Measurements from ENCODE around the gene WHRN.
A peak's percentile ranks its signal among the peaks of the same experiment; 100 is the strongest.

Gene WHRN

DNA sequence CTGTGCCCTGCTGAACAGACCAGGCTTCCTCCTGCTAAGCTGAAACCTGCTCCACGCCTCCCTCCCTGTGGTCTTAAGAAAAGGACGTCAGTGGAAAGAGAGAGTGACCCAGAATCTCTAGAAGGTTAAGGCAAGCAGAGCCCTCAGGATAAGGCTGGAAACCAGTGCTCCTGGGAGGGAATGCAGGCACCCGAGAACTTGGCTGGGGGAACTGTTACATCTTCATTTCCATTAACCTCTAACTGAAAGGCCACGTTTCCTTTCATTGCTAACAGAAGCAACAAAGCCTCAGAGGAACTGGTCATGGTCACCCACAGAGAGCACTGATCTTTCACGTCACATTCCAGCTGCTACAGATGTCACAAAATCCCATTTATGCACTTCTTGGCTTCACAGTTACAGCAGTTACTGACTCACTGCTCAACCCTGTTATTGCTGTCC lies 91.4 kb downstream of the WHRN start:
- no peak for DNase-seq

DNA sequence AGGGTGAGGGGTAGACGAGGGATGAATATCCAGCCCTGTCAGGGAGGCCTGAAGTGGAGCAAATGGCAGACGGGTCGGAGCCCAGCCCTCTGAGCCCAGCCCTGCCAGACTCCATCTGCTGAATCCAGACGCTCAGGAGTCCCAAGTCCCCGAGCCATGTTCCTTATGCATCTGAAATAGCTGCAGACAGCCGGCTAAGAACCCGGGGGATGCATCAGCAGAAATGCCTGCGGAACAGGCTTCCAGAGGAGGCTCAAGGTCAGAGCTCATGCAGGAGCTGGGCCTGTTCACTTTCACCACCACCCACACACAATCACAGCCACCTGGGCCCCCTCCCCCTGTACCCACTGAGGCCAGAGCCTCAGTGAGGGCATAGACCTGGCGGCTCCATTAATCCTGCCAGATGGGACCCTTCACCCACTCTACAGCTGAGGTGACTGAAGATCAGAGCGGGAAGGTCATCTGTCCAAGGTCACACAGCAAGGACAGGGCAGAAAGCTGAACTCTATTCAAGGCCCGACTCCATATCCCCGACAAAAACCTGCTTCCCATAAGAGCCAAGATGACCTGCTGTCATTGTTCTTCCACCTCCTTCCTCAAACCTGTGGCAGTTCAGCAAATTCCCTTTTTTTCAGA lies 93.1 kb downstream of the WHRN start:
- no peak for DNase-seq

DNA sequence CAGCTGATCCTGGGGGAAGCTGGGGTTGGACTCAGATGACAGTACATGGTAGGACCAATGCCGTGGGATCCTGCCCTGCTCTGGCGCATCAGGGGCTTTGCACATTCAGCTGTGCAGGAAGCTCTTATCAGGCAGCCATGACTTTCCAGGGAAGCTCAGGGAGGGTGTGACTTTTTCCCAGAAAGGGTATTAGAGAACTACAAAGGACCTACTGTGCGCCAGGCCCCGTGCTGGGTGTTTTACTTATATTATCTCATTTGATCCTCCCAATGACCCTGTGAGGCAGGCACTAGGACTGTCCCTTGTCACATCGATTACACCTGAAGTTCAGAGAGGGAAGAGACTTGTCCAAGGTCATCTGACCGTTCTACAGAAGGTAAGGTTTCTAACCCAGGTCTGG lies 93.8 kb downstream of the WHRN start:
- DNase-seq, result no peak

DNA sequence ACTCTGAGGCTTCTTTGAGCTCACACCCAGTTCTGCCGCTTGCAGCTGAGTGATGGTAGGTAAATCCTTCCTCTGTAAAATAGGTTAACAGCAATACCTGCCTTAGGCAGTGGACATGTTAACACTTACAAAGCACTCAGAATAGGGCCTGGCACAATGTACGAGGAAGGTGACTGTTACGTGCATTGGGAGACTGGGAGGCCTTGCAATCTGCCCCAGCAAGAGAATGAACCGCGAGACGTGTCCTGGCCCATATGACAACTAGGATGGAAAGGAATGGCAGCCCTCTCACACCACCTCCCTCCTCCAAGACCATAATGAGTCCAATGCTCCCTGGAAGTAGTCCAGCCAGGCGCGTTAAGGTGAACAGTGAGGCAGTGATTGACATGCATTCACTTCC lies 94.4 kb downstream of the WHRN start:
- no peak for DNase-seq

DNA sequence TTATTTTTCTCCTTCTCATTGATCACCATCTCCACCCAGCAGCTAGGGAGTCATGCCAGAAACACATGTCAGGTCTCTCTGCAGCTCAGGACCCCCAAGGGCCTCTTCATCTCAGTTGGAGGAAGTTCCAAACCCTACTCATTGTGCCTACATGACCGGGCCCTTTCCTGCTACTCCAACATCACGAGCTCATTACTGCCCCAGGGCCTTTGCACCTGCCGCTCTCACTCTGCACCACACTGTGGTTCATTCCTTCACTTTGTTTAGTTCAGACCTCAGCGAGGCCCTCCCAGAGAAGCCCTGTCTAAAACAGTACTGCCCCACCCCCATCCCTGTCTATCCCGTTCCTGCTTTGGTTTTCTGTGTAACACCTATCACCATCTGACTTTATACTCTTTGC lies 95.4 kb downstream of the WHRN start:
- no peak for DNase-seq

DNA sequence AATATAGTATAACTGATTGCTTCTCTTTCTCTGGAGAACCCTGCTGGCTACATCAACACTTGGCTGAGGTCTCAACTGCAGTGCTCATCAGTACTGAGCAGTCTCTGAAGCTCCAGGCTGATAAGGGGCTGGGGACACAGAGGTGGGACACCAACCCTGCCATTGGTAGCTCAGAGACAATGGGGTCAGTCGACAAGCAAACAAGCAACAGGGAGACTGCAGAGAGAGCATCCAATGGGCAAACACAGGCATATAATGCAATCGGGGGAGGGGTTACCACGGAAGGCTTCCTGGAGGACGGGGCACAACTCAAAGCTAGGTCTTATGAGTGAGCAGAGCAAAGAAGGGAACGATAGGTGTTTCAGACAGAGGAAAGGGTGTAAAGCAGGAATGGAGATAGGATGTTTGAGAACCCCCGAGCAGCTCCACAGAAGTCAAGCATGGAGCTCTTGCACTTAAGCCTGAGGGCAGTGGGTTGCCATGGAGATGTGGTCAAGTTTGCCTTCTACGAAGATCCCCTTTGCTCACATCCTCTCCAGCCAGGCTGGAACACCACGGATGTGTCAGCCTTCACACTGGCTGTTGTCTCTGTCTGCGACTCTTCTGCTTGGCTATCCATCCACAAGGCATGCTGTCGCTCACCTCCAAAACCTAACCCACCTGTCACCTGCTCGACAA lies 96.0 kb downstream of the WHRN start:
- peak; percentile 27 for DNase-seq

DNA sequence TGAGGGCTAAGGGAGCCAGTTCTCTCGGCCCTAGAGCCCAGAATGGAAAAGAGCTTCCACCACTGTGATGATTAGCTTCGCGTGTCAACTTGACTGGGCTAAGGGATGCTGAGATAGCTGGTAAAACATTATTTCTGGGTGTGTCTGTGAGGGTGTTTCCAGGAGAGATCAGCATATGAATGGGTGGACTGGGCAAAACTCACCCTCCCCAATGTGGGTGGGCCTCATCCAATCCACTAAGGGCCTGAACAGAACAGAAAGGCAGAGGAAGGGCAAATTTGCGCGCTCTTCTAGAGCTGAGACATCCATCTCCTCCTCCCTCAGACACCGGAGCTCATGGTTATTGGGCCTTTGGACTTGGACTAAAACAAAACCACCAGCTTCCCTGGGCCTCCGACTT lies 96.6 kb downstream of the WHRN start:
- no peak for DNase-seq

DNA sequence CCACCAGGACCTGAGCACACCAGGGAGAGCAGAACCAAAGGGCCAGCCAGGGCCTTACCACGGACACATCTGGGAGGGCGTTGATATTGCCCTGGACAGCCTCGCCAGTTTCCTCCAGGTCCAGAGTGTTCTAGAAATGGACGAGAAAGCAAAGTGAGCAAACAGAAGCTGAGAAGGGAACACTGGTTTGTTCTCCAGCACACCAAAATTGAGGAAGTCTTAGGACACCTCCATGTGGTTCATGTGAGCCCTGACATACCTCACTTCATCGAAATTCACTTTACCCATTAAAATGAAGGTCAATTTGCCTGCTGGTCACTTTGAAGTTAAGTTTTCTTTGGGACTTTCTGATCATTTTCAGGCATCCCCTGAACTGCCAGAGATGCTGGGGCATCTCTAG lies 97.4 kb downstream of the WHRN start:
- DNase-seq, result no peak

DNA sequence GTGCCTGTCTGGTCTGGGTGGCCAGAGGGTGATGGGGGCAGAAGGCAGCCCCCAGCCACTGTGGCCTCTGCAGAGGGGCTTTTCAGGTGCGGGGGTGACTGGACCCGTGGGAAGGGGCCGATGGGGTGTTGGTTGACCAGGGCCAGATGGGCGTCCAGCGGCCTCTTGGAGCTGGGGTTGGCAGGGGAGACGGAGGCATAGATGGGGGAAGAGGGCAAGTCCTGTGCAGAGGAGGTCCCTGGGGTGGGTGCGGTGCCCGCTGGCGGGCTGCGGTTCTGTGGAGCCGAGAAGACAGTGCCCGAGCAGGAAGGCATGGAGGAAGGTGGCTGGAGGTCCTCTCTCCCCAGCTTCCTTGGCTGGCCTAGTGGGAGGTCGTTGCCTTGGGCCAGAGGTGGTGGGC lies 98.8 kb downstream of the WHRN start:
- DNase-seq, result no peak

DNA sequence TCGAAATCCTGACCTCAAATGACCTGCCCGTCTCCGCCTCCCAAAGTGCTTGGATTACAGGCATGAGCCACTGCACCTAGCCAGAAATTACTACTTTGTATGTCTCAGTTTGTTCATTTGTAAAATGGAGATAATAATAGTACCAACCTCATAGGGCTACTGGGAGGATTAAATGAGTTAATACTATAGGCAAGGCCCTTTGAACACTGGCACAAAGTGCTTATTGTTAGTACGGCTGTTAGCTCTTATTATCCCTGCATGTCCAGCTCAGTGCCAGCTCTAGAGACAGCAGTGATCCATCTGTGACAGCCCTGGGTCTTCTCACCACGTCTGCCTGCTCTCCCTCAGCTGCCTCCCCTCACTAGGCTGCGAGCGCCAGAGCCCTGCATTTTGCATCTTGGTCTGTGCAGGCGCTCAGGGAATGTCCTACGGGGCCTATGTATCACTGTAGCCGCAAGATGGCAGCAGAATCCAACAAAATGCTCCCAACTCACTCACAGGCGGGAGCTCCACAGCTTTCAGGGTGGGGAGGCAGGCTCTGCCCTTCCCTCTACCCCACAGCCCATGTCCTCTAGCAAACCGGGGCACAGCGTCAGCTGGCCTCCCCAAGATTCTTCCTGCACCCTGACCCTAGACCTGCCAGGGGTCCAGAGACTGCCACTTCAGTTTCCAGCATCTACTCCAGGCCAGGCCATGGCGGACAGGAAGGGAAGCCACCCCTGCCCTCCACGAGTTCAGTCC lies 99.8 kb downstream of the WHRN start:
- peak; percentile 78 for DNase-seq

DNA sequence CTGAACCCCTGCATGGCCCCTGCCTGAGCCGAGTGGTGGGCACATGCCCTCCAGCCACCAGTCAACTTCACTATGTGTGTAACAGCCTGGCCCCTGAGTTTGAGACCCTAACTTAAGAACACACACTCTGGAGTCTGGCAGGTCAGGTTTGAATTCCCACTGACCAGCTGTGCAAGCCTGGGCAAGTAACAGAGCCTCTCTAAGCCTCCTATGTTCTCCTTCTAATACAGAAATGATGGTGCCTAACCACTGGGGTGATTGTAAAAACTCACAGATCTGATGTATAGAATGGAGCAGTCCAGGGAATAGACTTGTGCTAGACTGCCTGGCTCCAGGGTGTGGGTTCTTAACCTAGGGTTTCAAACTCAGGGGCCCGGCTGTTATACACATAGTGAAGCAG lies 100.7 kb downstream of the WHRN start:
- DNase-seq, result no peak

DNA sequence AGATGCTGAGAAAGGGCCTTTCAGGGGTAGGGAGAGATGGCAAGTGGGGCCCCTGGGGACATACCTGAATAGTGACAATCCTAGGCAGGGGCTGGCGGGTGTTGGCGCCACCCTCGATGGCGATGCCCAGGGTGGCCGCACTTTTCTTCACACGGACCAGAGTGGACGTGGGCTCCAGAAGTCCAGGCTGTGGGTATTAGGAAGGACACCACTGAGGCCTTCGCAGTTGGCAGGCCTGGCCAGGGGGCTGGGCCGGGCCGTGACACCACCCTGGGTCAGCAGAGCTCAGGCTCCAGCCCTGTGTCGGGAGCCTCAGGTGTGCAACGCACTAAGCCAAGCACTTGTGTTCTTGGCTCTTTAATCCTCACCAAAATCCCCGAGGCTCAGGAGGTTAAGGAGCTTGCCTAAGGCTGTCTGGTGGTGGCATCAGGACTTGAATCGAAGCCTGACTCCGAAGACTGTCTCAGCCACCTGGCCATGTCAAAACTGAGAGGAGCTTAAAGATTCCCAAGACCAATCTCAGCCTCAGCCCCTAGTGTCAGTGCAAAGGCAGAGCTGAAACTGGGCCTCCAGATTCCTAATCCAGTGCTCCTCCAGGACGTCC lies 102.0 kb downstream of the WHRN start:
- DNase-seq, result no peak

DNA sequence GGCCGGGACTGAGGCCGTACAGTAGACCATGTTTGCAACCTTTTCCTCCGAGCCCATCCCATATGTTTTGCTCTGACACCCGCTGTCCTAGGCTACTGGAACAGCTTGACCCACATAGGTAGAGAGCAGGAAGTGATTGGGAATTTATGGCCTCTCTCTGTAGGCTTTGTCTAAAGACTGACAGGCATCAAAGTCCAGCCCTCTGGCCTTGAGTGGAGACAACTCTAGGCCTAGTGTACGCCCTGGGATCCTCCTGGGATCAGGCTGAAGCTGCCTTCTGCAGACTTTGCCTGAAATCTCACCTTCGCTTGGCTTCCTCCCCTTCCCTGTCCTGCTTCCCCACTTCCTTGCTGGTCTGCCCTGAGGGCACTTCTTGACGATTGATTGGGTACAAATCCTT lies 103.9 kb downstream of the WHRN start:
- no peak for DNase-seq

DNA sequence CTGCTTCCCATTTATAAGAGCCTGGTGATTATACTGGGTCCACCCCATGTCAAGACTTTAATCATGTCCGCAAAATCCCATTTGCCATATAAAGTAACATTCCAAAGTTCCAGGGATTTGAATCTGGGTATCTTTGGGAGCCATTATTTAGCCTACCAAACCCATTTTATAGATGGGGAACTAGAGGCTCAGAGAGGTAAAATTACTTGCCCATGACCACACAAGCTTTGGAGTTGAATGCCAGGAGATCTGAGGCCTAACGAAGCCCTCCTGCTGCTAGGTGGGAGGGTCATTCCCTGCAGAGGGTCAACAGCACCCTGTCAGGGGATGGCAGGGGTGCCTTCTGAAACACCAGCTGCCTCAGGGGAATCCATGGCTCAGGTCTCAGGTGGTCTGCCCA lies 104.5 kb downstream of the WHRN start:
- no peak for DNase-seq

DNA sequence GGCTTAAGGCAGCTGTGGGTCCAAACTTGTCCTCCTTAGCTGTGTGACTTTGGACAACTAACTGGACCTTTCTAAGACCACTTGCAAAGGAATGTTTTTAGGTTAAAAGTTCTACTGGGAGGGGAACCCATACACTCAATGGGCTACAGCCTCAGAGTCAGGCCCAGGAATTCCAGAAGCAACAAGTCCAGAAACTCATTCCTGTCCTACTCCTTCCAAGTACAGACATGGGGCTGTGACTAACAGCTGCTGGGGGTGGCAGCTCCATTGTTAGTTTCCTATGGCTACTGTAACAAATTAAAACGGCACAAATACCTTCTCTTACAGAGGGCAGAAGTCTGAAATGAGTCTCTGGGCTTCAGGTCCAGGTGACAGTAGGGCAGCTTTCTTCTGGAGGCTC lies 105.1 kb downstream of the WHRN start:
- DNase-seq, result no peak

DNA sequence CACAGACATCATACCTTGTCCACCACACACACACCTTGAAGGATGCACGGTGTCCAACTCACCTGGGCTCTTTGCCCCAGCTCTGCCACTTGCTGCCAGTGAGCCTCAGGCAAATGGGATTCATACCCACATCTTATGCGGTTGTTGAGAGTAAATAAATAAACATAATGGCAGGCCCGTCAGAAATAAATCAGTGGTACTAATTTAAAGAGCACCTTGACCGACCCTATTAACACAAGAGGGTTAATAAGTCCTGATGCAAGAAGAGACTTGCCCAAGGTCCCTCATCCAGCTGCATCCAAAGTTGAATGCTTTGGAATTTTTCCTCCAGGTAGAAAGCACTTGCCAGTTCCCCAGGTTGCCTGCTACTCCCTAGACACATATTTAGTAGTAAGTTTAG lies 105.9 kb downstream of the WHRN start:
- DNase-seq, result no peak

DNA sequence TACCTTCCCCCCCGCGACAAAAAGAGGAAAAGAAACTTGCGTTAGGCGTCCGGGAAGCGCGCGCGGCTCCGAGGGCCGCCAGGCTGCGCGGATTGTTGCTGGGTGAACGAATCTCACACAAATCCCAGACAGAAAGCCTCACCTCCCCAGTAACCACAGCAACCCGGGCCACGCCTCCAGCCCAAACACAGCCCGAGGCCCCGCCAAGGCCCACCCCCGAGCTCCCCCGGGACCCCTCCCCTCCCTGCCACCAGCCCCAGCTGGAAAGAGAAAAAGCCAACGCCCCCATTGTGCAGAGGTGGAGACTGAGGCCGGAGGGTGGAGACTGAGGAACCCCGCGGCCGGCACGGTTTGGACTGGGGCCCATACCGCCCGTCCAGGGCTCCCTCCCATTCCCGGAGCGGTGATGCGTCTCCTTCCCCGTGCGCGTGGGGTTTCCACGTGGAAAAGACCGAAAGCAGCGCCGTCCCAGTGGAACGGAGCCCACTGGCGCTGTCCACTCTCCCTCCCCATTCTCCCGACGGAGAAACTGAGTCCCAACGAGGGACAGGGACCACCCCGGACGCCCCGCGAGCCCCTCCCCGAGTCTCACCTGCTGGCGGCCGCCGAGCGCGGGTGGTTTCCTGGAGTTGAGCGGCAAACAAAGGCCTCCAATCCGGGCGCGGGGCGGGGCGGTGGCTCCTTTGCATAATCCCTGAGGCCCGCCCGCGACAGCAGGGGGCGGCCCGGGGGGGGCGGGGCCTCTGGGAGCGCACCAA lies 107.2 kb downstream of the WHRN start:
- peak; percentile 94 for DNase-seq

DNA sequence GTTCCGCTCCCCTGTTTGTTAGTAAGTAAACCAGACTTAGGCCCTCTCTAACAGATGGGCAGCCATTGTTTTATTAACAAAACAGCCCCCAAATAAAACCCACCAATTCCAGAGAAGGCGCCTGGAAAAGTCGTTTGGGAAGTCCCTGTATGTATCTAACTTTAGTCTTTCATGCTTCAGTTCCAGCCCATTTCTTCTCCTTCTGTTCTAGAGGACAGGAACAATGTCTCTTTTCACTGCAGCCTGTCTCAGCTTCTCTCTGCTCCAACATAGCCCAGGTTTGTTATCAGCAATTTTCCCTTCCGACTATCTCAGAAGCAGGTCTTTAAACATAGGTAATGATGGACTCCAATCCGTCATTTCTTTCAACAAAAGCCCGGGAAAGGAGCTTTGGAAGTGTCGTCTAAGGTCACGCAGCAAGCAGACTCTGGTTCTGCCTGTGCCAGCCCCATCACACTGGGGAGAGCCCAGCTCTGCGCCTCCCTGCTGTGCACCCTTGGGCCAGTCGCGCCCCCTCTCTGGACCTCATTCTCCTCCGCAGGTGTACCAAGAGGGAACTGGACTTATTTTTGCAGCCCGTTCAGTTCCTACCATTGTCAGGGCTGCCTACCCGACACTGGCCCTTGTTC lies 107.9 kb downstream of the WHRN start:
- DNase-seq, result no peak

DNA sequence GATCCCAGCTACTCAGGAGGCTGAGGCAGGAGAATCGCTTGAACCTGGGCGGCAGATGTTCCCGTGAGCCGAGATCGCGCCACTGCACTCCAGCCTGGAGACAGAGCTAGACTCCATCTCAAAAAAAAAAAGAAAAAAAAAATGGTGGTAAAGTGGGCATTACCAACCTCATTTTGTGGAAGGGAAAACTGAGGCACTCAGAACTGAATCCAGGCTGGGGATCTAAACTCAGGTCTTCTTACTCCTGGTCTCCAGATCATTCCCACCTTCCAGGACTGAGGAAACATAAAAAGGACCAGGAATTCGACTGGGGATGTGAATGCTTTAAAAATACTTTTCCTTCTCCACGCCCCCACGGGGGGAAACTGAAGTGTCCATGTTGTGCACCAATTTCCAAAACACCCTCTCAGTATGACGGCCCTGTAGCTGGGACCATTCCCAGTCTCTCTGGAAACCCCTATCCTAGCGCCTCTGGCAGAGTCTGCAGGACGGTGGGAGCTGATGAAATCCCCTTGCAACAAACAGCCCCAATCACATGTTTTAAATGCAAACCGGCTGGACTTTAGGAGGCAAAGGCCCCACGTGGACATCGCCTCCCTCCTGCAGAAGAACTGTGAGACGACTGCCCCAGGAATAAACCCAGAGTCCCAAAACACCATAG lies 108.6 kb downstream of the WHRN start:
- DNase-seq, result peak; percentile 87

DNA sequence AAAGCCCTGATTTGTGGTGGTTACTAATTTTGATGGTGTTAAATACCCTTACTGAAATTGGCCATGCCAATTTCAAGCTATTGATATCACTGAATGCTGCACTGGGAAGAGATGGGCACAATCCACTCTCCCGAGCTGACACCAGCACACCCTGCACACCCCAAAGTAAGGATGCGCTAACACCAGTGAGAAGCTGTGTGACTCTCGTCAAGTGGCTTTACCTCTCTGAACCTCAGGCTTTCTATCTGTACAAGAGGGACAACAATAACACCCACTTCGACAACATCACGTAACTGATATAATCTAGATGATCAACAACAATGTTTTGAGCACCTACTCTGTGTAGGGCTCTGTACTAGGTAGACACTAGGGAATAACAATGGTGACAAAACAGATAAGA lies 109.5 kb downstream of the WHRN start:
- no peak for DNase-seq

DNA sequence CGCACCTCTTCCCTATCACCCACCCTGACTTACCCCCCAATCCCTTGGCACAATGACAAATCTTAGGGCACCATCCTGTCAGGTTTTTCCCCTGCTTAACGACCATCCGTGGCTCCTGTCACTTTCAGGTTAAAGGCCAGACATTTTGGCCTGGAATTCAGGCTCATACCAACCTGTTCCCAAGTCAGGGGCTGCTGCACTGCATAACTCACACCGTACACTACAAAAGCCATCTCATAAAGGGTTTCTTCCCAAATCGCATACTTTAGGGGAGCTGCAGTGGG lies 110.0 kb downstream of the WHRN start:
- no peak for DNase-seq

Data from OCI-M1 (cell line).